GM19395 (cell line): ENCODE measurements around the gene GRIN1.

Source experiments
- ATAC-seq: cut with Tn5 transposase; IDR thresholded peaks from one replicate; pipeline ENCODE4 v1.9.1; 2021; ENCODE audit warnings: mild to moderate bottlenecking, moderate library complexity; ENCODE audit not compliant: unreplicated experiment

The GRIN1 gene

GRCh38 chr9:137145731-137146526 lies 7.0 kb downstream of the GRIN1 start:
- no peak for ATAC-seq

GRCh38 chr9:137146527-137146918 lies 7.6 kb downstream of the GRIN1 start:
- no peak for ATAC-seq

GRCh38 chr9:137147091-137147792 lies 8.3 kb downstream of the GRIN1 start:
- no peak for ATAC-seq

DNA sequence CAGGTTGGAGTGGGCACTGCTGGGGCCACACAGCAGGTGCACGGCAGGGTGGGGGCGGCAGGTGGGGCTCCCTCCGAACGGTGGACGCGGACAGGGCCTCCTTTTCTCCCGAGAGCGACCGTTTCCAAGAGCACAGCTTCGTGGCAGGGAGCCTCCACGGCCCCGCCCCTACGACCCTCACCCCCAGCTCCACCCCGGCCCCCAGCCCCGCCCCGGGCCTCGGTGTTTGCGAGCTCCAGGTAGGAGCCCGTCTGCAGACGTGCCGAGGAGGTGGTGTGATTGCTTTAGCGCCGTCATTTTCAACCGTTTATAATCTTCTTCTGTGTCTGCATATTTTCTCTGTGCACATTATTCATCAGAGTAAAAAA lies 8.8 kb downstream of the GRIN1 start:
- no peak for ATAC-seq

DNA sequence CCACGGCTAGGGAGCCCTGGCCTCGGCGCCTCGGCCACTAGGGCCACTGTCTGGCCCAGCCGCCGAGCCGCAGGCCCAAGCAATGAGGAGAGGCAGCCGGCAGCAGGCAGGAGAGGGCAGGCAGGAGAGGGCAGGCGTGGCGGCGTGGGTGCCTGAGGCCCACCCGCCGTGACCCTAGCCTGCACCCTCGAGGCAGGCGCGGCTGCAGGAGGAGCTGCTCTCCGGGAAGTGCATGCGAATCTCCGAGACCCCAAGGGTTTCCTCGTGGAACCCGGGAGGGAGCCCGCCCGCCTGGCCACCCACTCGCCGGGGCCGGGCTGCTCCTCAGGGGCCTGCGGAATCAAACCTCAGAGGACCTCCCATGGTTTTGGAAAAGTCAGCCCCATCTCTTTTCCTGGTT lies 9.3 kb downstream of the GRIN1 start:
- ATAC-seq = no peak

- ATAC-seq = no peak
Measured at GRCh38 chr9:137148661-137149060, 9.7 kb downstream of the GRIN1 start.

- ATAC-seq = no peak
Measured at GRCh38 chr9:137149363-137149762, 10.4 kb downstream of the GRIN1 start.

- peak; percentile 46 for ATAC-seq
Measured at GRCh38 chr9:137149942-137150616, 11.1 kb downstream of the GRIN1 start.

DNA sequence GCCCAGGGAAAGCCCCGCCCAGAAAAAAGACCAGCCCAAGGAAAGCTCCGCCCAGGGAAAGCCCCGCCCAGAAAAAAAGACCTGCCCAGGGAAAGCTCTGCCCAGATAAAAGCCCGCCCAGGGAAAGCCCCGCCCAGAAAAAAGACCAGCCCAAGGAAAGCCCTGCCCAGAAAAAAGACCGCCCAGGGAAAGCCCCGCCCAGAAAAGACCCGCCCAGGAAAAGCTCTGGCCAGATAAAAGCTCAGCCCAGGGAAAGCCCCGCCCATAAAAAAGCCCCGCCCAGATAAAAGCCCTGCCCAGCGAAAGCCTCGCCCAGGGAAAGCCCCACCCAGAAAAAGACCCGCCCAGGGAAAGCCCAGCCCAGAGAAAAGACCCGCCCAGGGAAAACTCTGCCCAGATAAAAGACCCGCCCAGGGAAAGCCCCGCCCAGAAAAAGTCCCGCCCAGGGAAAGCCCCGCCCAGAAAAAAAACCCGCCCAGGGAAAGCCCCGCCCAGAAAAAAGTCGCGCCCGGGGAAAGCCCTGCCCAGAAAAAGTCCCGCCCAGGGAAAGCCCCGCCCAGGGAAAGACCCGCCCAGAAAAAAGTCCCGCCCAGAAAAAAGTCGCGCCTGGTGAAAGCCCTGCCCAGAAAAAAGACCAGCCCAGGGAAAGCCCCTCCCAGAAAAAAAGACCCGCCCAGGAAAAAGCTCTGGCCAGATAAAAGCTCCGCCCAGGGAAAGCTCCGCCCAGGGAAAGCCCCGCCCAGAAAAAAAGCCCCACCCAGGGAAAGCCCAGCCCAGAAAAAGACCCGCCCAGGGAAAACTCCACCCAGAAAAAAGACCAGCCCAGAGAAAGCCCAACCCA lies 11.9 kb downstream of the GRIN1 start:
- peak; percentile 29 for ATAC-seq

DNA sequence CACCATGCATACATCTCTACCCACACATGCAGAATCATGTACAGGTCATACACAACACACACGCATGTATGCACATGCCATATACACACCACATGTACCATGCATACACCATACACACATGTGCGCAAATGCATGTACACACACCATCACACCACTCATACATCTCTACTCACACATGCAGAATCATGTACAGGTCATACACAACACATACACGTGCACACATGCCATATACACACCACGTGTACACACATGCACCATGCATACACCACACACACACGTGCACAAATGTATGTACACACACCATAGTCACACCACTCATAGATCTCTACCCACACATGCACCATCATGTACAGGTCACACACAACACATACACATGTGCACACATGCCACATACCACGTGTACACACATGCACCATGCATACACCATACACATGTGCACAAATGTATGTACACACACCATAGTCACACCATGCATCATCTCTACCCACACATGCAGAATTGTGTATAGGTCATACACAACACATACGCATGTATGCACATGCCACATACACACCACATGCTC lies 14.0 kb downstream of the GRIN1 start:
- ATAC-seq = no peak

- no peak for ATAC-seq
Measured at GRCh38 chr9:137156567-137157375, 17.8 kb downstream of the GRIN1 start.

- ATAC-seq = no peak
Measured at GRCh38 chr9:137157618-137158415, 18.9 kb downstream of the GRIN1 start.

DNA sequence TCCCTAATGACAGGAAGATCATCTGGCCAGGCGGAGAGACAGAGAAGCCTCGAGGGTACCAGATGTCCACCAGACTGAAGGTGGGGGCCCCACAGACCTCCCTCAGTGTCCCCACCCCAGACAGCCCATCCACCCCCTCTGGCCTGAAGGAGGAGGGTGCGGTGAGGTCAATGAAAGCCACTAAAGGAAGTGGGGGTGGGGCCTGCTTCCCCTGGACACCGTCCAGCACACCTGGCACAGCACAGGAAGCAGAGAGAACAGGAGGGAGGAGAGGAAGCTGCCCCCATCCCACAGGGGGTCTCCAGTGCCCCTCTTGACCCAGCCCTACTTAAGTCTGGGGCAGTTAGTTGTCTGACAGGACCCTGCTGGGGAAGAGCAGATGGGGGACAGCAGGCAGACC lies 19.7 kb downstream of the GRIN1 start:
- ATAC-seq = no peak

GRCh38 chr9:137159105-137160053 lies 20.4 kb downstream of the GRIN1 start:
- no peak for ATAC-seq

- ATAC-seq = no peak
Measured at GRCh38 chr9:137160054-137160425, 21.1 kb downstream of the GRIN1 start.

DNA sequence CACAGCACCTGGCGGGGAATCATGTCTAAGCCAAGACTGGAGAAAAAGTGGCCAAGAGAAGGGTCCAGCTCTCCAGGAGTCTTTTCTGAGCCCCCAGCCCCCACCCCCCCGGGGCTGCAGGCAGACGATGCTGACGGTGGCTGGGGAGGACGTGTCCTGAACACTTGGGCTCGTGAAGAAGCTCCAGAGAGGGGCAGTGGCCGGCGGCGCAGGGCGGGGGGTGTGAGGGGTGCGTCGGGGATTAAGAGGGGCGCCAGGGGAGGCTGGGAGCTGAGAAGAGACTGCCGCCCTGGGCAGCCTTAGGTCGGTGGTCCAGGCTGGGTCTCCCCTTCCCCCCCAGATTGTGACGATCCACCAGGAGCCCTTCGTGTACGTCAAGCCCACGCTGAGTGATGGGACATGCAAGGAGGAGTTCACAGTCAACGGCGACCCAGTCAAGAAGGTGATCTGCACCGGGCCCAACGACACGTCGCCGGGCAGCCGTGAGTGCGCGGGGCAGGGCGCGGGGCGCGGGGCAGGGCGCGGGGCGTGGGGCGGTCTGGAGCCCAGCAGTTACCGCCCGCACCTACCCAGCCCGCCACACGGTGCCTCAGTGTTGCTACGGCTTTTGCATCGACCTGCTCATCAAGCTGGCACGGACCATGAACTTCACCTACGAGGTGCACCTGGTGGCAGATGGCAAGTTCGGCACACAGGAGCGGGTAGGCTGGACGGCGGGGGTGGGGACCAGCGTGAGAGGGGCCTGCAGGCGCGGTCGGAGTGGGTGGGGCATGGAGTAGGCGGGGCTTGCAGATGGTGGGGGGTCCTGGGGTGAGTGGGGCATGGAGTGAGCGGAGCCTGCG lies 22.0 kb downstream of the GRIN1 start:
- no peak for ATAC-seq
